GM19043 (cell line): Measurements from ENCODE around the gene ZNF771.

Source experiments
- ATAC-seq: cut with Tn5 transposase; IDR thresholded peaks from one replicate; pipeline ENCODE4 v1.9.1; 2021; ENCODE audit warnings: low read depth; ENCODE audit not compliant: unreplicated experiment

Gene ZNF771

GRCh38 chr16:30397776-30398660 is 9.4 kb upstream of the ZNF771 start:
- ATAC-seq: no peak

GRCh38 chr16:30398661-30399434 is 8.6 kb upstream of the ZNF771 start:
- ATAC-seq: no peak

GRCh38 chr16:30399435-30400186 is 7.8 kb upstream of the ZNF771 start:
- no peak for ATAC-seq

GRCh38 chr16:30401768-30402425 is 5.5 kb upstream of the ZNF771 start:
- ATAC-seq: no peak

GRCh38 chr16:30406795-30407101 is 658 bp upstream of the ZNF771 start:
- ATAC-seq: no peak

- no peak for ATAC-seq
Observed at GRCh38 chr16:30407804-30408534, 563 bp downstream of the ZNF771 start.

GRCh38 chr16:30409125-30410060 is 2.0 kb downstream of the ZNF771 start:
- ATAC-seq: no peak

- no peak for ATAC-seq
Observed at GRCh38 chr16:30413112-30413806, 5.9 kb downstream of the ZNF771 start.

GRCh38 chr16:30414159-30414558 is 6.8 kb downstream of the ZNF771 start:
- no peak for ATAC-seq

- ATAC-seq: no peak
Observed at GRCh38 chr16:30416047-30416603, 8.7 kb downstream of the ZNF771 start.

- no peak for ATAC-seq
Observed at GRCh38 chr16:30416624-30417528, 9.5 kb downstream of the ZNF771 start.

- ATAC-seq: peak; percentile 81
Observed at GRCh38 chr16:30417529-30418349, 10.3 kb downstream of the ZNF771 start.

- no peak for ATAC-seq
Observed at GRCh38 chr16:30418350-30419181, 11.2 kb downstream of the ZNF771 start.

GRCh38 chr16:30421010-30421409 is 13.6 kb downstream of the ZNF771 start:
- no peak for ATAC-seq

GRCh38 chr16:30428055-30428454 is 20.6 kb downstream of the ZNF771 start:
- ATAC-seq: no peak

- ATAC-seq: no peak
Observed at GRCh38 chr16:30429418-30429677, 21.9 kb downstream of the ZNF771 start.
